Lower leg skin (tissue), 3 donors: ENCODE measurements around the gene C9orf153.

Experiments used
- POLR2A ChIP-seq, 2 donors: fragments of 450-650 bp; IDR thresholded peaks; one replicate each; pipeline ENCODE4 v1.6.1; 2016 to 2017; ENCODE audit warnings: antibody characterized with exemption in 2 of 2, mild to moderate bottlenecking in 1 of 2, moderate library complexity in 1 of 2
- TF ChIP-seq, protein P1 (sequence below), 3 donors: fragments of 450-650 bp; IDR thresholded peaks; one replicate each; pipeline ENCODE4 v1.5.1; 2016; ENCODE audit warnings: antibody characterized with exemption in 3 of 3, mild to moderate bottlenecking in 3 of 3, moderate library complexity in 2 of 3

DNA sequence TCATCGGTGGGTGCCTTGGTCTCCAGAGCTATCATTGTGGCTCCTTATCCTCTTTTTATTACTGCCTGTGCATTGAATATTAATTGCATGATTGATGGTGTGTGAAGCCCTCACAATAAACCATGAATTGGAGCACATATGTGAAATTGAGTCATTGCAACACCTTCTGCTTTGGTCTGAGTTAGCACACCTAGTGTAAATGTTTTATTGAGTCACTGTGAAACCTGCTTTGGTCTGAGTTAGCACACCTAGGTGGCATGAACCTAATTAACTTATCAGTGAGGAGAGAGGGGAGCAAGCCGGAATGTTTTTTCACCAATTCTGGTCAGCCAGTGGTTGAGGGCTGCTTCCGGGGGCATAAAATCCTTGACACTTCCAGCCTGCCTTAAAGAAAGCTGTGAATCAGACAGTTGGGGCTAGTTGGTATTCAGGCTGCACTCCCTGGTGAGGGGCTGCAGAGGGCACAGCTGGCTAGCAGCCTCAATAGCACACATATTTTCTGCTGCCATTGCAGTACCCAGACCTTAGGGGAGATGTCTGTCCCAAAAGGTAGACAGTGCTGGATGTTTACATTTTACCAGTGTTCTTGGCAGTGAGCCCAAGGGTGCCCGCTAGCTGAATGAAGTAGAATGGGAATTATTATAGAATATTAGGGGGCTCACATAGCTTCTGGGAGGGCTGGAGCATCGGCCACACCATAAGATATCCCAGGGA, 83.6 kb downstream of the C9orf153 start:
- TF ChIP-seq POLR2A (IDR thresholded peaks at IDR 0.05), result no peak
- TF ChIP-seq, protein P1, sequence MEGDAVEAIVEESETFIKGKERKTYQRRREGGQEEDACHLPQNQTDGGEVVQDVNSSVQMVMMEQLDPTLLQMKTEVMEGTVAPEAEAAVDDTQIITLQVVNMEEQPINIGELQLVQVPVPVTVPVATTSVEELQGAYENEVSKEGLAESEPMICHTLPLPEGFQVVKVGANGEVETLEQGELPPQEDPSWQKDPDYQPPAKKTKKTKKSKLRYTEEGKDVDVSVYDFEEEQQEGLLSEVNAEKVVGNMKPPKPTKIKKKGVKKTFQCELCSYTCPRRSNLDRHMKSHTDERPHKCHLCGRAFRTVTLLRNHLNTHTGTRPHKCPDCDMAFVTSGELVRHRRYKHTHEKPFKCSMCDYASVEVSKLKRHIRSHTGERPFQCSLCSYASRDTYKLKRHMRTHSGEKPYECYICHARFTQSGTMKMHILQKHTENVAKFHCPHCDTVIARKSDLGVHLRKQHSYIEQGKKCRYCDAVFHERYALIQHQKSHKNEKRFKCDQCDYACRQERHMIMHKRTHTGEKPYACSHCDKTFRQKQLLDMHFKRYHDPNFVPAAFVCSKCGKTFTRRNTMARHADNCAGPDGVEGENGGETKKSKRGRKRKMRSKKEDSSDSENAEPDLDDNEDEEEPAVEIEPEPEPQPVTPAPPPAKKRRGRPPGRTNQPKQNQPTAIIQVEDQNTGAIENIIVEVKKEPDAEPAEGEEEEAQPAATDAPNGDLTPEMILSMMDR (IDR thresholded peaks at IDR 0.05), result no peak
